Islet precursor cell (in vitro differentiated cells): ENCODE measurements around the gene PGPEP1.
"Not testable (repeated sequence)": the region's sequence is repeated elsewhere in the genome, so short reads cannot be mapped to it uniquely, and the experiment has no call there.

Experiments used
- DNase-seq: peaks from one replicate; pipeline ENCODE4 v3.0.0-alpha.2; 2018

The PGPEP1 gene

GRCh38 chr19:18336121-18336520 is 4.3 kb upstream of the PGPEP1 start:
- DNase-seq, result no peak

GRCh38 chr19:18338541-18338940 is 1.9 kb upstream of the PGPEP1 start:
- DNase-seq, result no peak

GRCh38 chr19:18339723-18340122 is 675 bp upstream of the PGPEP1 start:
- peak; percentile 64 for DNase-seq

- DNase-seq, result no peak
Observed at GRCh38 chr19:18340990-18341868, 831 bp downstream of the PGPEP1 start.

GRCh38 chr19:18342090-18342632 is 1.8 kb downstream of the PGPEP1 start:
- no peak for DNase-seq

- no peak for DNase-seq
Observed at GRCh38 chr19:18344582-18344950, 4.2 kb downstream of the PGPEP1 start.

- no peak for DNase-seq
Observed at GRCh38 chr19:18345296-18345695, 4.9 kb downstream of the PGPEP1 start.

- DNase-seq, result peak; percentile 69
Observed at GRCh38 chr19:18346091-18346490, 5.7 kb downstream of the PGPEP1 start.

- no peak for DNase-seq
Observed at GRCh38 chr19:18348171-18348570, 7.8 kb downstream of the PGPEP1 start.

- not testable (repeated sequence) for DNase-seq
Observed at GRCh38 chr19:18348818-18349339, 8.5 kb downstream of the PGPEP1 start.

- peak; percentile 72 for DNase-seq
Observed at GRCh38 chr19:18349524-18350128, 9.2 kb downstream of the PGPEP1 start.

GRCh38 chr19:18350490-18350889 is 10.1 kb downstream of the PGPEP1 start:
- DNase-seq, result no peak

GRCh38 chr19:18351544-18351943 is 11.1 kb downstream of the PGPEP1 start:
- no peak for DNase-seq

GRCh38 chr19:18353378-18354005 is 13.1 kb downstream of the PGPEP1 start:
- no peak for DNase-seq

- not testable (repeated sequence) for DNase-seq
Observed at GRCh38 chr19:18354743-18355142, 14.3 kb downstream of the PGPEP1 start.

GRCh38 chr19:18357041-18357440 is 16.6 kb downstream of the PGPEP1 start:
- no peak for DNase-seq

- DNase-seq, result no peak
Observed at GRCh38 chr19:18361646-18362045, 21.2 kb downstream of the PGPEP1 start.

GRCh38 chr19:18362934-18363542 is 22.6 kb downstream of the PGPEP1 start:
- no peak for DNase-seq

- no peak for DNase-seq
Observed at GRCh38 chr19:18363787-18364186, 23.4 kb downstream of the PGPEP1 start.

- not testable (repeated sequence) for DNase-seq
Observed at GRCh38 chr19:18364277-18364825, 24.0 kb downstream of the PGPEP1 start.

- peak; percentile 89 for DNase-seq
Observed at GRCh38 chr19:18364826-18365528, 24.6 kb downstream of the PGPEP1 start.

GRCh38 chr19:18366021-18366435 is 25.6 kb downstream of the PGPEP1 start:
- no peak for DNase-seq
